Measurements from ENCODE around the gene ZNF77.

The ZNF77 gene

DNA sequence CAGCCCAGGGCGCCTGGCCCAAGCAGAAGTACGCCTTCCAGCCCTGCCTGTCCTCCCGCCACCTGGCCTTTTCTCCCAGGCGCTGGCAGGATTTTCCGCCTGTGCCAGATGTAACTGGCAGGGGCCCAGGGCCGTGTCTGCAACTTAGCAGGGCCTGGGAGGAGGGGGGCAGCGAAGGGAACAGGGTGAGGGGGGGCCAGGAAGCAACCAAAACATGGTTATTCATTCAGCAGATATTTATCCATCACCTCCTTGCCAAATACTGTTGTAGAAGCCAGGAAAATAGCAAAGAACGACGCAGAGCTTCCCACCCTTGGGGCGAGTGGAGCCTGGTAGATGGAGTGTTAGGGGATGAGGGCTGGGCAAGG lies 38.2 kb upstream of the ZNF77 start:
- Histone ChIP-seq H3K27me3 (ENCODE audit: control insufficient read depth in 1 of 2, insufficient read depth in 2 of 2, low read length in 2 of 2) (no peaks in the 10 kb centered on the region), H3K4me1 (ENCODE audit: control insufficient read depth, insufficient read depth, low read length) (peaks cover 20% of the 10 kb centered on the region), H3K27ac (ENCODE audit: low read length) (peak overlapping the region; percentile 89), H3K36me3 (ENCODE audit: control insufficient read depth in 2 of 2, insufficient read depth in 2 of 2, low read length in 2 of 2) (no peaks in the 10 kb centered on the region), H3K9ac (ENCODE audit: low read length in 2 of 2) (peak overlapping the region; percentile 60 to 62), H3K4me3 (ENCODE audit: low read length in 2 of 2) (peak overlapping the region in 1 of 2 donors; percentile 71), H3K9me3 (ENCODE audit: control insufficient read depth in 2 of 2, low read length in 2 of 2) (no peaks in the 10 kb centered on the region)

DNA sequence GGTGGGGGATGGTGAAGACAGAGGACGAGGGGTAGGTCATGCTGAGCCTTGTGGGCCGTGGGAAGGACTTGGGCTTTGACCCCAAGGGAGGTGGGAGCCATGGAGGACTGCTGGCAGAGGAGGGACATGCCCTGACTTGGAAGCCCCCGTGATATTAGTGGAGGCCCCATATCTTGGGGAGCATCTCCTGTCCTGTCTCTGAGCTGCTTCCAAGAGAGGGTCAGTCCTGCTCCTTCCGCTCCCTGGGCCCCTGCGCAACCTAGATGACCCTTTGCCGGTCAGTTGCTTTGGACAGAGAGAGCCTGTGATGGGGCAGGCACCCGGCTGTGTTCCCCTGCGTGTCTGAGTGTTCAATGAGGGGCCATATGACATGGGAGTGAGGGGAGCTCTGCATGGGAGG lies 37.8 kb upstream of the ZNF77 start:
- peak overlapping the region; percentile 5 to 21 for H3K9ac ChIP-seq (ENCODE audit: low read length in 2 of 2)
- H3K4me1 ChIP-seq (ENCODE audit: control insufficient read depth, insufficient read depth, low read length), result peaks cover 23% of the 10 kb centered on the region
- H3K27me3 ChIP-seq (ENCODE audit: control insufficient read depth in 1 of 2, insufficient read depth in 2 of 2, low read length in 2 of 2), result no peaks in the 10 kb centered on the region
- no peak overlapping the region for H3K4me3 ChIP-seq (ENCODE audit: low read length in 2 of 2)
- no peaks in the 10 kb centered on the region for H3K9me3 ChIP-seq (ENCODE audit: control insufficient read depth in 2 of 2, low read length in 2 of 2)
- no peaks in the 10 kb centered on the region for H3K36me3 ChIP-seq (ENCODE audit: control insufficient read depth in 2 of 2, insufficient read depth in 2 of 2, low read length in 2 of 2)
- H3K27ac ChIP-seq (ENCODE audit: low read length), result peak overlapping the region; percentile 89

DNA sequence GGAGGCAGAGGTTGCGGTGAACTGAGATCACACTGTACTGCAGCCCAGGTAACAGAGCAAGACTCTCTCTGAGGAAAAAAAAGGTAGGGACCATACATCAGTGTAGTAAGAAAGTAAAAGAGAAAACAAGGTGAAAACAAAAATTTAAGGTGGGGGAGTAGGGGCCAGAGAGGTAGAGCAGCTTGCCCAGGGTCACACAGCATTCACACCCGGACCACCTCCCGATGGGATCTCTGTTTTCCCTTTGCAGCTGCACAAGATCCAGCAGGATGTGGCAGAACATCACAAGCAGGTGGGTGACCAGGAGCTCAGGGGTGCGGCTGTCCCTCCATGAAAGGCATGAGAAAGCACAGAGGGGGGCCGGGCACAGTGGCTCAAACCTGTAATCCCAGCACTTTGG lies 37.1 kb upstream of the ZNF77 start:
- H3K9ac ChIP-seq (ENCODE audit: low read length in 2 of 2), result no peak overlapping the region
- no peaks in the 10 kb centered on the region for H3K9me3 ChIP-seq (ENCODE audit: control insufficient read depth in 2 of 2, low read length in 2 of 2)
- peaks cover 28% of the 10 kb centered on the region for H3K4me1 ChIP-seq (ENCODE audit: control insufficient read depth, insufficient read depth, low read length)
- no peak overlapping the region for H3K27ac ChIP-seq (ENCODE audit: low read length)
- H3K27me3 ChIP-seq (ENCODE audit: control insufficient read depth in 1 of 2, insufficient read depth in 2 of 2, low read length in 2 of 2), result no peaks in the 10 kb centered on the region
- H3K4me3 ChIP-seq (ENCODE audit: low read length in 2 of 2), result no peak overlapping the region
- H3K36me3 ChIP-seq (ENCODE audit: control insufficient read depth in 2 of 2, insufficient read depth in 2 of 2, low read length in 2 of 2), result no peaks in the 10 kb centered on the region

DNA sequence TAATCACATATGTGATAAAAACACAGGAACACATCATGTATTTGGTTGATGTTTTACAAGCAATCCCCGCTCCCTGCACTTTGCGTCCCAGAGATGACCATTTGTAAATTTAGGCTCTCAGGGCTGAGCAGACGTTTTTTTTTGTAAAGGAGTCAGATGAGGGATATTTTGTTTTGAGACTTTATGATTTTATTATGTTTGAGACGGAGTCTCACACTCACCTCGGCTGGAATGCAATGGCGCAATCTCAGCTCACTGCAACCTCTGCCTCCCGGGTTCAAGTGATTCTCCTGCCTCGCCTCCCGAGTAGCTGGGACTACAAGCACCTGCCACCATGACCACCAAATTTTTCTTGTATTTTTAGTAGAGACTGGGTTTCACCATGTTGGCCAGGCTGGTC lies 34.0 kb upstream of the ZNF77 start:
- H3K9ac ChIP-seq (ENCODE audit: low read length in 2 of 2), result no peak overlapping the region
- H3K27ac ChIP-seq (ENCODE audit: low read length), result no peak overlapping the region
- no peaks in the 10 kb centered on the region for H3K9me3 ChIP-seq (ENCODE audit: control insufficient read depth in 2 of 2, low read length in 2 of 2)
- H3K4me1 ChIP-seq (ENCODE audit: control insufficient read depth, insufficient read depth, low read length), result peaks cover 33% of the 10 kb centered on the region
- no peak overlapping the region for H3K4me3 ChIP-seq (ENCODE audit: low read length in 2 of 2)
- no peaks in the 10 kb centered on the region for H3K27me3 ChIP-seq (ENCODE audit: control insufficient read depth in 1 of 2, insufficient read depth in 2 of 2, low read length in 2 of 2)
- no peaks in the 10 kb centered on the region for H3K36me3 ChIP-seq (ENCODE audit: control insufficient read depth in 2 of 2, insufficient read depth in 2 of 2, low read length in 2 of 2)

DNA sequence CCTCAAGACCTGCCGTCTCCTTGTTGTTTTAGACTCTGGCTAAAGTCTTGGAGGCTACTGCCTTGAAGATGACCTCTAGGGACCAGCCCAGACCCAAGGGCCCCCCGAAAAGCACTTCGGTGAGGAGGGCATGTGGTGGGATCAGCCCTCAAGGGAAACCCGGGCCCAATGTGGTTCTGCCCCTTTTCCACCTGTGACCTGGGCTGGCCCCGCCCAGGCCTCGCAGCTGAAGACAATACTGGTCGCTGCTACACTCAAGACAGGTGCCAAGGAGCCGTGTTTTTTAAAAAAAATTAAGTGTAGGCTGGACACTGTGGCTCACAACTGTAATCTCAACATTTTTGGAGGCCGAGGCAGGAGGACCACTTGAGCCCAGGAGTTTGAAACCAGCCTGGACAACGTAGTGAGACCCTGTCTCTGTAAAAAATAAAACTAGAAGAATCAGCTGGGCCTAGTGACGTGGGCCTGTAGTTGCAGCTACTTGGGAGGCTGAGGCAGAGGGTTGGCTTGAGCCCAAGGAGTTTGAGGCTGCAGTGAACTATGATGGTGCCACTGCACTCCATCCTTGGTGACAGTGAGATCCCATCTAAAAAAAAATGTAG lies 33.5 kb upstream of the ZNF77 start:
- H3K4me1 ChIP-seq (ENCODE audit: control insufficient read depth, insufficient read depth, low read length), result peaks cover 28% of the 10 kb centered on the region
- H3K27ac ChIP-seq (ENCODE audit: low read length), result no peak overlapping the region

DNA sequence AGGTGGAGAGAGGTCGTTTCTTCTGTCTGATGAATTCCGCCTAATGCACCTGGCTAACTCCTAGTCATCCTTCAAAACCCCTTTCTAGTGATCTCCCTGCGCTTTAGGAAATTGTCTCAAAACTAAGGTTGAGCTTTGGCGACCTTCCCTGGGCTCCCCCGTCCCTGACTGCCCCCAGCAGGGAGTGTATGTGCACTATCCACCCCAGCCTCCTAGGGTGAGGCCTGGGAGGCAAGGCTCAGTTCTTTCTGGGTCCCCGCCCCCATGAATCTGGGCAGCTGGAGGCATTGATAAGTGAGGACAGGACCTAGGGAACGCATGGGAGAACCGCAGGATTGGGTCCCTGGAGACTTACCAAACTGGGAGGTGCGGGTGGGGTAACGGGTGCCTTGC lies 33.0 kb upstream of the ZNF77 start:
- no peak overlapping the region for H3K9ac ChIP-seq (ENCODE audit: low read length in 2 of 2)
- H3K27ac ChIP-seq (ENCODE audit: low read length), result no peak overlapping the region
- no peak overlapping the region for H3K4me3 ChIP-seq (ENCODE audit: low read length in 2 of 2)
- H3K9me3 ChIP-seq (ENCODE audit: control insufficient read depth in 2 of 2, low read length in 2 of 2), result no peaks in the 10 kb centered on the region
- no peaks in the 10 kb centered on the region for H3K27me3 ChIP-seq (ENCODE audit: control insufficient read depth in 1 of 2, insufficient read depth in 2 of 2, low read length in 2 of 2)
- peaks cover 25% of the 10 kb centered on the region for H3K4me1 ChIP-seq (ENCODE audit: control insufficient read depth, insufficient read depth, low read length)
- no peaks in the 10 kb centered on the region for H3K36me3 ChIP-seq (ENCODE audit: control insufficient read depth in 2 of 2, insufficient read depth in 2 of 2, low read length in 2 of 2)

More for the DNA sequence above, 33.5 kb upstream of the ZNF77 start:
- no peak overlapping the region for H3K4me3 ChIP-seq (ENCODE audit: low read length in 2 of 2)
- no peaks in the 10 kb centered on the region for H3K27me3 ChIP-seq (ENCODE audit: control insufficient read depth in 1 of 2, insufficient read depth in 2 of 2, low read length in 2 of 2)
- H3K36me3 ChIP-seq (ENCODE audit: control insufficient read depth in 2 of 2, insufficient read depth in 2 of 2, low read length in 2 of 2), result no peaks in the 10 kb centered on the region
- no peak overlapping the region for H3K9ac ChIP-seq (ENCODE audit: low read length in 2 of 2)
- H3K9me3 ChIP-seq (ENCODE audit: control insufficient read depth in 2 of 2, low read length in 2 of 2), result no peaks in the 10 kb centered on the region

DNA sequence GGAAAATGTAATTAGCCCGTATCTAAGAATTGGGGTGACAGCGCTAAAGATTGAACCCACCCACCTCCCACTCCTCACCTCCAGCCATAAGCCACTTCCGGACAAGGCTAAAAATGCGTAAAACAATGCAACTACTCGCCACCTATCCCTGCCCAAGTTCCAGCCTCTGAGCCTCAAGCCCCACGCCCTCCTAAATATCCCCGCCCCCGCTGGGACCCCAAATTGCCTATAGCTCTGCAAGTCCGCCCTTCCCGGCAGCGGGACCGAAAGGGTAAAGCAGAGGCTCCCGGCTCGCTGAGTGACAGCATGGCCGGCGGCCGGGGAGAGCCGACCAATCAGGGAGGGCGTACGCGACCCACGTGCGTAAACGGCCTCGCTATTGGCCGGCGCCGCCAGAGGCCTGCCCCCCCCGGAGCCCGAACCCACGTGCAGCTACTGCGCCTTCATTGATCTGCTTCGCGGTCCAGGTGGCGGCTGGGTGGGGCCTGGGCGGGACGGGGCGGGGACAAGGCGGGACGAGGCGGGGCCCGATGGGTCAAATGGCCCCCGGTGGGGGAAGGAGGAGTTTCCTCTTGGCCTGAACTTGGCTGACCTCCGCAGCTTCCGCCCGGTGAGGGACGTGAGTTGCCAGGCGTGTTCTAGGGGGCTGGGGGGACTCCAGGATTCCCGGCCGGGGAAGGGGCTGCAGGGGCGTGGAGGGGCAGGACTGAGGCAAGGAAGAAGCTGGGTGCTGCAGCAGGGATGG lies 32.4 kb upstream of the ZNF77 start, which contains the start of gene TLE6:
Gene TLE6 (plus strand): TSS at position 564 of the 745 bp plus-strand sequence. CDS start 670 bp downstream, outside the sequence.
- Histone ChIP-seq H3K4me3 (ENCODE audit: low read length in 2 of 2) (peak within 1 kb of the TSS; percentile 76 to 81), H3K27ac (ENCODE audit: low read length) (no peak within 1 kb of the TSS), H3K36me3 (ENCODE audit: control insufficient read depth in 2 of 2, insufficient read depth in 2 of 2, low read length in 2 of 2) (no peaks in the 10 kb centered on the region), H3K27me3 (ENCODE audit: control insufficient read depth in 1 of 2, insufficient read depth in 2 of 2, low read length in 2 of 2) (no peaks in the 10 kb centered on the region), H3K4me1 (ENCODE audit: control insufficient read depth, insufficient read depth, low read length) (peaks cover 20% of the 10 kb centered on the region), H3K9me3 (ENCODE audit: control insufficient read depth in 2 of 2, low read length in 2 of 2) (no peaks in the 10 kb centered on the region), H3K9ac (ENCODE audit: low read length in 2 of 2) (peak within 1 kb of the TSS; percentile 39 to 47)

DNA sequence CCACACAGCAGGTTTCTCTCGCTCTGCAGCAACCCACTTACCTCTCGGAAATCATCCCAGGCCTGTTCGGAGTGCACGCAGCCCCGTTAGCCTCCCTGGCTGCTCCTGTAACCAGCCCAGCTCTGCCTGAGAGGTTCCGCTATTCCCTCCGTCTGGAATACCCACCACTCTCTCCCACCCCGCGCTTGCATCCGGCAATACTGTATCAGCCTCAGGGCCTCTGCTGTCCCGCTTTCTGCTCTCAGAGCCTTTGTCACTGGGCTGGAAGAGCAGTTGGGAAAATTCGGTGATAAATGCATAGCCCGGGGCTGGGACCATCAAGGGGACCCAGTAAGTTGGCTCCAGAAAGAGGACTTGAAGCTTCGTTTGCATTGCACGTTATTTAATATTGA lies 31.8 kb upstream of the ZNF77 start:
- Histone ChIP-seq H3K27me3 (ENCODE audit: control insufficient read depth in 1 of 2, insufficient read depth in 2 of 2, low read length in 2 of 2) (no peaks in the 10 kb centered on the region), H3K4me3 (ENCODE audit: low read length in 2 of 2) (peak overlapping the region; percentile 76 to 81), H3K27ac (ENCODE audit: low read length) (no peak overlapping the region), H3K9ac (ENCODE audit: low read length in 2 of 2) (peak overlapping the region; percentile 39 to 47), H3K9me3 (ENCODE audit: control insufficient read depth in 2 of 2, low read length in 2 of 2) (no peaks in the 10 kb centered on the region), H3K4me1 (ENCODE audit: control insufficient read depth, insufficient read depth, low read length) (peaks cover 20% of the 10 kb centered on the region), H3K36me3 (ENCODE audit: control insufficient read depth in 2 of 2, insufficient read depth in 2 of 2, low read length in 2 of 2) (no peaks in the 10 kb centered on the region)

DNA sequence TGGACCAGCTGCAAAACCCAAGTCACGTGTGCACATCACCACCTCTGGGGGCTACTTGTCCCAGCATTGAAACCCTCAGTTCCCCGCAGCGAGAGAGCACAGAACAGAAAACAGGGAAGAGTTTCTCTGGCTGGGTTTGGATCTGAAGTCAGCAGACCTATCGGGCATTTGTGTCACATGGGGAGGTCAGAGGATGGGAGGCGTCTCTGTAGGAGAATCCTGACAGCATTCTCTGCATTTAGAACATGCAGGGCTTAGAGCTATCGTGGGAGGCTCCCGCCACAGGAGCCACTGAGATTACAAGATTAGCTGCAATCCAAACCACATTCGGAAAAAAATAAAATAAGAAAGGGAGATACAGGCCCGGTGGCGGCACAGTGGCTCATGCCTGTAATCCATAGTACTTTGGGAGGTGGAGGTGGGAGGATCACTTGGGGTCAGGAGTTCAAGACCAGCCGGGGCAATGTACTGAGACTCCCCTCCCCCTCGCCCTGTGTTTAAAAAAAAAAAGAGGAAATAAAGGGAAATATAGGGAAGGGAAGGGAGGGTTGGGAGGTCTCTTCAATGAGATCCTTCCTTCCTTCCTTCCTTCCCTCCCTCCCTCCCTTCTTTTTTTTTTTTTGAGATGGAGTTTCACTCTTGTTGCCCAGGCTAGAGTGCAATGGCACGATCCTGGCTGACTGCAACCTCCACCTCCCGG lies 29.7 kb upstream of the ZNF77 start:
- Histone ChIP-seq H3K4me3 (ENCODE audit: low read length in 2 of 2) (no peak overlapping the region), H3K4me1 (ENCODE audit: control insufficient read depth, insufficient read depth, low read length) (peaks cover 29% of the 10 kb centered on the region), H3K27me3 (ENCODE audit: control insufficient read depth in 1 of 2, insufficient read depth in 2 of 2, low read length in 2 of 2) (no peaks in the 10 kb centered on the region), H3K9ac (ENCODE audit: low read length in 2 of 2) (no peak overlapping the region), H3K27ac (ENCODE audit: low read length) (no peak overlapping the region), H3K9me3 (ENCODE audit: control insufficient read depth in 2 of 2, low read length in 2 of 2) (no peaks in the 10 kb centered on the region), H3K36me3 (ENCODE audit: control insufficient read depth in 2 of 2, insufficient read depth in 2 of 2, low read length in 2 of 2) (no peaks in the 10 kb centered on the region)

DNA sequence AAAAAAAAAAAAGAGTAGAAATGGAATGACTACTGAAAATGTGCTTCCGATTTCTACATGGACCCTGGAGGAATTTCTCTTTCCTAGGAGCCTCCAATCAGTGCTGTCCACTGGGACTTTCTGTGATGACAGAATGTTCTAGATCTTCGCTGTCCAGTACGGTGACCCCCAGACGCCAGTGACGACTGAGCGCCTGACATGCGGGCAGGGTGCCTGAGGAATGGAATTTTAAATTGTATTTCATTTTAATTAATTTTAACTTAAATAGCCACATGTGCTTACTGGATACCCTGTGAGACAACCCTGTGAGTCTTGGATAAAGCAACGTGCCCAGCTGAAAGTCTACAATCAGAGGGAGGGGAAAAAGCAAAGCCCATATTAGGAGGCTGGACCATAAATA lies 28.5 kb upstream of the ZNF77 start:
- H3K4me1 ChIP-seq (ENCODE audit: control insufficient read depth, insufficient read depth, low read length), result peaks cover 37% of the 10 kb centered on the region
- no peaks in the 10 kb centered on the region for H3K9me3 ChIP-seq (ENCODE audit: control insufficient read depth in 2 of 2, low read length in 2 of 2)
- no peak overlapping the region for H3K9ac ChIP-seq (ENCODE audit: low read length in 2 of 2)
- H3K27ac ChIP-seq (ENCODE audit: low read length), result no peak overlapping the region
- no peak overlapping the region for H3K4me3 ChIP-seq (ENCODE audit: low read length in 2 of 2)
- H3K36me3 ChIP-seq (ENCODE audit: control insufficient read depth in 2 of 2, insufficient read depth in 2 of 2, low read length in 2 of 2), result no peaks in the 10 kb centered on the region
- no peaks in the 10 kb centered on the region for H3K27me3 ChIP-seq (ENCODE audit: control insufficient read depth in 1 of 2, insufficient read depth in 2 of 2, low read length in 2 of 2)
